HG02884 (cell line): ENCODE measurements around the gene KIF2C.
"Not testable (repeated sequence)": the region's sequence is repeated elsewhere in the genome, so short reads cannot be mapped to it uniquely, and the experiment has no call there.

Source experiments
- ATAC-seq: cut with Tn5 transposase; IDR thresholded peaks from one replicate; pipeline ENCODE4 v1.9.1; 2021; ENCODE audit warnings: mild to moderate bottlenecking, moderate library complexity; ENCODE audit not compliant: unreplicated experiment

The KIF2C gene

GRCh38 chr1:44739307-44740178 lies at the start of gene KIF2C:
TSS of gene KIF2C (plus strand) at chr1:44739837. CDS start at chr1:44739933, 96 bp downstream.
- ATAC-seq = peak; percentile 93

- no peak for ATAC-seq
Observed at GRCh38 chr1:44693159-44693558, 46.5 kb upstream of the KIF2C start.

- no peak for ATAC-seq
Observed at GRCh38 chr1:44693900-44694299, 45.7 kb upstream of the KIF2C start.

- ATAC-seq = no peak
Observed at GRCh38 chr1:44694863-44695478, 44.7 kb upstream of the KIF2C start.

- no peak for ATAC-seq
Observed at GRCh38 chr1:44695671-44696070, 44.0 kb upstream of the KIF2C start.

- no peak for ATAC-seq
Observed at GRCh38 chr1:44696101-44696500, 43.5 kb upstream of the KIF2C start.

GRCh38 chr1:44696789-44697345 lies 42.8 kb upstream of the KIF2C start:
- no peak for ATAC-seq

- no peak for ATAC-seq
Observed at GRCh38 chr1:44698138-44698537, 41.5 kb upstream of the KIF2C start.

- not testable (repeated sequence) for ATAC-seq
Observed at GRCh38 chr1:44699375-44699774, 40.3 kb upstream of the KIF2C start.

GRCh38 chr1:44700573-44700972 lies 39.1 kb upstream of the KIF2C start:
- no peak for ATAC-seq

GRCh38 chr1:44701141-44701573 lies 38.5 kb upstream of the KIF2C start:
- ATAC-seq = no peak

GRCh38 chr1:44705470-44705869 lies 34.2 kb upstream of the KIF2C start:
- ATAC-seq = no peak

GRCh38 chr1:44705938-44706337 lies 33.7 kb upstream of the KIF2C start:
- no peak for ATAC-seq

GRCh38 chr1:44707112-44707881 lies 32.3 kb upstream of the KIF2C start:
- no peak for ATAC-seq

- no peak for ATAC-seq
Observed at GRCh38 chr1:44707959-44708831, 31.4 kb upstream of the KIF2C start.

- ATAC-seq = no peak
Observed at GRCh38 chr1:44713321-44713781, 26.3 kb upstream of the KIF2C start.

GRCh38 chr1:44714532-44714931 lies 25.1 kb upstream of the KIF2C start:
- ATAC-seq = no peak

GRCh38 chr1:44714944-44715571 lies 24.6 kb upstream of the KIF2C start:
- ATAC-seq = no peak

GRCh38 chr1:44717156-44717555 lies 22.5 kb upstream of the KIF2C start:
- no peak for ATAC-seq

GRCh38 chr1:44717653-44718052 lies 22.0 kb upstream of the KIF2C start:
- ATAC-seq = no peak
